ENCODE results near the gene SLC17A3.

- TF ChIP-seq SP1 (CRISPR knock-in tag; conservative IDR thresholded peaks at IDR 0.05), result no peak
- TF ChIP-seq PRDM15 (CRISPR knock-in tag; IDR thresholded peaks at IDR 0.05), result no peak
These were observed 21.3 kb downstream of the SLC17A3 start for GRCh38 chr6:25852756-25853155.
